ENCODE results near the gene SAG. TPM values are rescaled to one million over a fixed set of nuclear protein-coding genes. Genes with fewer than 3 reads are reported as not detected.
A peak's percentile ranks its signal among the peaks of the same experiment; 100 is the strongest.

The SAG gene
- total RNA-seq, 1 donor from 2014 or later = not detected

DNA sequence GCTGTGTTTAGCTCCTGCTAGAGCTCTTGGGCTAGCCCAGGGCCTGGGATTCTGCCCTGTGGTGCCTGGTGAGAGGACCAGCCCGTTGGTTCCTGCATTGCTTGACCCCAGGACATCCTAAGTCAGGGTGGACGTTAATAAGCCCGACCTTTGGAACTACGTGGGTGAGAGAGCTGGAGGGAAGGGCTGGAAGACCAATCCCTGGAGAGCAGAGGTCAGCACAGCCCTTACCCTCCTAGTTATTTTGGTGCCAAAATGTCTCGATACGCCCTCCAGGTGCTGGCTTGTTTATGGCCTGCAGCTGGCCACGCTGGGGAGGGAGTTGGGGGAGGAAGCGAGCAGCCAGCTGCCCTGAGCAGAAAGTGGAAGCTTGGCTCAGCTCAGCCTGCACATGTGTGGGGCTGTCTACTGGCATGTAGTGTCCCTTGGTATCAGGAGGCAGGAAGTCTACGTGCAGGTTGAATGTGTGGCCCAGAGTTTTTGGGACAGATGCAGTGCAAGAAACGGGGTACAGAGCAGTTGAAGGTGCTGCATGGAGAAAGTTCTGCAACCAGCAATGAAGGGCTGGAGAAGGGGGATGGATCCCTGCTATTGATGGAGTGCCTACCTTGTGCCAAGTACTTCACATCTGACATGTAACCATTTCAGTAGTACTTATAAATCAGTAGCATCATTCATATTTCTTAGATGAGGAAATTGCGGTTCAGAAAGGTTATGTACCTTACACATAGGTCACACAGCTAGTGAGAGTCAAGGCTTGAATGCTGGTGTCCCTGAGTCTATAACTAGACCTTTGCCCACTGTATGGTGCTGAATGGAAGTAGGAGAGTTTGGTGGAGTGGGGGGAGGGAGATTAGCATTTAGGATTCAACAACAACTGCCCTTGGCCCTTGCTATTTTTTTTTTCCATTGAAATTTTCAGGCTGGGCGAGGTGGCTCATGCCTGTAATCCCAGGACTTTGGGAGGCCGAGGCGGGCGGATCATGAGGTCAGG is 41.7 kb downstream of the SAG start:
- no peaks in the 10 kb centered on the region for H3K36me3 ChIP-seq (ENCODE audit: control insufficient read depth, insufficient read depth, low read length)
- no peak for DNase-seq (ENCODE audit: low read depth)
- H3K27me3 ChIP-seq (ENCODE audit: control insufficient read depth, insufficient read depth, low read length) = no peaks in the 10 kb centered on the region
- TF ChIP-seq, protein P1, sequence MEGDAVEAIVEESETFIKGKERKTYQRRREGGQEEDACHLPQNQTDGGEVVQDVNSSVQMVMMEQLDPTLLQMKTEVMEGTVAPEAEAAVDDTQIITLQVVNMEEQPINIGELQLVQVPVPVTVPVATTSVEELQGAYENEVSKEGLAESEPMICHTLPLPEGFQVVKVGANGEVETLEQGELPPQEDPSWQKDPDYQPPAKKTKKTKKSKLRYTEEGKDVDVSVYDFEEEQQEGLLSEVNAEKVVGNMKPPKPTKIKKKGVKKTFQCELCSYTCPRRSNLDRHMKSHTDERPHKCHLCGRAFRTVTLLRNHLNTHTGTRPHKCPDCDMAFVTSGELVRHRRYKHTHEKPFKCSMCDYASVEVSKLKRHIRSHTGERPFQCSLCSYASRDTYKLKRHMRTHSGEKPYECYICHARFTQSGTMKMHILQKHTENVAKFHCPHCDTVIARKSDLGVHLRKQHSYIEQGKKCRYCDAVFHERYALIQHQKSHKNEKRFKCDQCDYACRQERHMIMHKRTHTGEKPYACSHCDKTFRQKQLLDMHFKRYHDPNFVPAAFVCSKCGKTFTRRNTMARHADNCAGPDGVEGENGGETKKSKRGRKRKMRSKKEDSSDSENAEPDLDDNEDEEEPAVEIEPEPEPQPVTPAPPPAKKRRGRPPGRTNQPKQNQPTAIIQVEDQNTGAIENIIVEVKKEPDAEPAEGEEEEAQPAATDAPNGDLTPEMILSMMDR (IDR thresholded peaks at IDR 0.05; ENCODE audit: insufficient read depth, low read length, poor library complexity, severe bottlenecking) = no peak
- no peak overlapping the region for H3K4me3 ChIP-seq (ENCODE audit: low read depth, low read length)

DNA sequence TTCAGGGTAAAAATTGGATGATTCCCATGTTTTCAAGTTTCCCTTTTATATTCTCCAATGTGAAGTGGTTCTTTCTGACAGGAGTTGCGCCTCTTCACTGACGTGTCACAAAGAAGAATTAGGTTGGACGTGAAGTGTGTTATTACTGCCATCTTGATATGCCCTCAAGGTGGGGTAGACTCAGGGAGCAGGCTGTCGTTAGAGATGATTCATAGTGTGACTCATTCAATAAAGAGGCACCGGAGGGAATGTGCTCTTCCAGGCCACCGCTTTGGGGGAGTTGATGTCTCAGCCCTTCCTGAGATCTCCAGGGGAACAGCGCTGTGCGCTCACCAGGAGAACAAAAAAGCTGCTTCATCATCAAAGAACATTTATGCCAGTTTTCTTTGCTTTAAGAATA is 43.1 kb downstream of the SAG start:
- Histone ChIP-seq H3K36me3 (ENCODE audit: control insufficient read depth, insufficient read depth, low read length) (no peaks in the 10 kb centered on the region), H3K27me3 (ENCODE audit: control insufficient read depth, insufficient read depth, low read length) (no peaks in the 10 kb centered on the region), H3K4me3 (ENCODE audit: low read depth, low read length) (no peak overlapping the region)
- peak; percentile 94 for DNase-seq (ENCODE audit: low read depth)
- TF ChIP-seq, protein P1 (IDR thresholded peaks at IDR 0.05; ENCODE audit: insufficient read depth, low read length, poor library complexity, severe bottlenecking) = no peak

DNA sequence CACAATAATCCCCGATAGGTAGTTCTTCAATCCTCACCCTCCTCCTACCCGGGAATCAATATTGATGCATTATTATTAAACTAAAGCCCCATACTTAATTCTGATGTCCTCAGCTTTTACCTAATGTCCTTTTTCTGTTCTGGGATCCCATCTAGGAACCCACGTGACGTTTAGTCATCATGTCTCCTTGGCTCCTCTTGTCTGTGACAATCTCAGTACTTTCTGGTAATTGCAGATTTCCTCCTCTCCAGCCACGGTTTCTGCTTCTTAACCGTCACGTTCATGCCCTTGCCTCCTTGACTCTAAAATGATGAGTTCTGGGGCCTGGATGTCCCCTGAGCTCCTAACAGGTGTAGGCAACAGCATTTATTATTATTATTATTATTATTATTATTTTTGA is 43.8 kb downstream of the SAG start:
- no peak overlapping the region for H3K4me3 ChIP-seq (ENCODE audit: low read depth, low read length)
- TF ChIP-seq, protein P1 (IDR thresholded peaks at IDR 0.05; ENCODE audit: insufficient read depth, low read length, poor library complexity, severe bottlenecking) = no peak
- DNase-seq (ENCODE audit: low read depth) = no peak
- H3K36me3 ChIP-seq (ENCODE audit: control insufficient read depth, insufficient read depth, low read length) = no peaks in the 10 kb centered on the region
- no peaks in the 10 kb centered on the region for H3K27me3 ChIP-seq (ENCODE audit: control insufficient read depth, insufficient read depth, low read length)

DNA sequence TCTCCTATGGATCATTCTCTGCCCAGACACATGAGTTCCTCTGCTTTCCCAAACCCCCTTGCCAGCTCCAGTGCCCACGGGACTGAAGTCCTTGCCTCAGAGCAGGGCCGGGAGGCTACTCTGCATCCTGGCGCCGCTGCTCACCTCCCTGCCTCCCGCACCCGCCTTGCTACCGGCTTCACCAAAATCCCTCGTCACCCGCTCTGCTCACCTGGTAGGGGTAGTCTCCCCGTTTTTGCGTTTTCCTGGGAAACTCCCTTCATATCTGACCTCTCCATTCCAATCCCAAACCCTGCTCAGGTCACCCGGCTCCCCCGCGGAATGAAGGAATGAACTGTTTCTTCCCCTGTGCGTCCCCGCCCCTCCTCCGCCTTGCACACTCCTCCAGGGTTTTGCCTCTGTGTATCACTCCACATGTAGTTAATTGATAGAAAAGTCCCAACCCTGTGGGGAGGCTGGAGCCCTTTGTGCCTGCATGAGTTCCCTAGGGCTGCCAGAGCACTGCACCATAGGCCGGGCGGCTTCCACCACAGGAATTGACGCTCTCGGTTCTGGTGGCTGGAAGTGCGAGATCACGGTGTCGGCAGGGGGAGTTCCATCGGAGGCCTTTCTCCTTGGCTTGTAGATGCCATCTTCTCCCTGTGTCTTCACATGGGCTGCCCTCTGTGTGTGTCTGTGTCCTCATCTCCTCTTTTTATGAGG is 44.7 kb downstream of the SAG start:
- Histone ChIP-seq H3K4me3 (ENCODE audit: low read depth, low read length) (no peak overlapping the region), H3K27me3 (ENCODE audit: control insufficient read depth, insufficient read depth, low read length) (no peaks in the 10 kb centered on the region), H3K36me3 (ENCODE audit: control insufficient read depth, insufficient read depth, low read length) (peaks cover 1% of the 10 kb centered on the region)
- TF ChIP-seq, protein P1 (IDR thresholded peaks at IDR 0.05; ENCODE audit: insufficient read depth, low read length, poor library complexity, severe bottlenecking) = no peak
- DNase-seq (ENCODE audit: low read depth) = no peak

DNA sequence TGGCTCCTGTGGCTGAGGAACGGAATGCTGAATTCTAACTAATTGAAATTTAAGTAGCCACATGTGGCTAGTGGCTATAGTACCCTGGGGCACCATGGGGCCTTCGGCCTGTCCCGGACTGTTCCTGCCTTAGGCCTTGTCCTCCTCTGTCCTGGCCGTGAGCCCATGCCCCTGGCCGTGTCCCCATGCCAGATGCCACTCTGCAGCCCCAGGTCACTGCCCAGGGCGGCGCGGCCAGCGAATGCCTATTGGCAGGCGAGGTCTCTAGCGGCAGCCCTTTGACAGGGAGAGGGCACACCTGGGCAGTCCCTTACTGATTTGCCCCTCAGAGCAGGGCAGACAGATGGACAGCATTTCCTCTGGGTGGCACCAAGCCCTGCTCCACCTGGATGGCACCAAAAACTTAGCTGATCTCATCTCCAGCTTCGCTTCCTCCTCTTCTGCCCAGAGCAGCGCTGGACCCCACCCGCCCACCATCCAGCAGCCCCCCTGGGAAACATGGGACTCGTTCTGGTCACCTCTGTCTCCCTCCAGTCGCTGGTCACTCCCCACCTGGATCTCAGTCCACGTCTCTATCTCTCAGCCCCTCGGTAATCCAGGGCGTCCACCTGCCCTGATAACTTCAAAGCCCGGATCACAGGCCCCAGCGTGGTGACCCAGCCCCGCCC is 45.6 kb downstream of the SAG start:
- DNase-seq (ENCODE audit: low read depth) = no peak
- Histone ChIP-seq H3K27me3 (ENCODE audit: control insufficient read depth, insufficient read depth, low read length) (no peaks in the 10 kb centered on the region), H3K36me3 (ENCODE audit: control insufficient read depth, insufficient read depth, low read length) (peaks cover 1% of the 10 kb centered on the region), H3K4me3 (ENCODE audit: low read depth, low read length) (no peak overlapping the region)
- TF ChIP-seq, protein P1 (IDR thresholded peaks at IDR 0.05; ENCODE audit: insufficient read depth, low read length, poor library complexity, severe bottlenecking) = no peak

All from kidney epithelial cell (primary cell).